T-helper 9 cell (primary cell): Measurements from ENCODE around the gene DMRTA2.

ENCODE experiments used
- DNase-seq: peaks from one replicate; pipeline ENCODE4 v3.0.0-alpha.2; 2020
- total RNA-seq, 2 donors: gene quantifications; one replicate each; lab custom pipeline; 2026; lab: John Stamatoyannopoulos, UW

The DMRTA2 gene
- total RNA-seq: 0 reads per million in 2 donors

DNA sequence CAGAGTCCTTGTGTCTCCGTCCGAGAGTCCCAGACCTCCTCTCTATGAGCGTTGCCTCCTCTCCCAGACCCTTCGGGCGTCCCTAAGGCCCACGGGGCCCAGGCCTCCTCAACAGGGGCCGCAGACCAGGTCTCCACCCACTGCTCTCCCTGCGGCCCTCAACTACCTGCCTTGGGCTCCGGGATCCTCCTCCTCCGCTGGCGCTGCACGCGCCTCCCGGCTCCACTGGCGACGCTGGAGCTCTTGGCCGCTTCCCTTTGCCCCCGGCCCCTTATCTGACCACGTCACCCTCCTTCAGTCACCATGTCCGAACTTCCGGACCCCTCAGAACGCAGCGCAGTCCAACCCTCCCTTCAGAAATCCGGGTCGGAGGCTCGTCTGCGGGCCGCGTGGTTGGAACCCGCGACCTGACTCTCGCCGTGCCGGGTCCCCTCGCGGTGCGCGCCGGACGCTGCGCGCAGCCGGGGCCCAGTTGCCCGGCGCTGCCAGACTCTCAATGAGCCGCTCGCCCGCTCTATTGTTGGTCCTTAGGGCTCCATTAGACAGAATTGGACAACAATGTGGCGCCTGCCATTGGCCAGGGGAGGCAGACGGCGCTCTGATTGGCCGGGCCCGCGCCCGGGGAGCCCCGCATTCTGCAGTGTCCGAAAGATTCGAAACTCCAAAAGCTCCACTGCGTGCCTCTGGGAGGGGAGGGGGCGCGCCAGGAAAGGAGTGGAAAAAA, at the start of gene DMRTA2:
TSS of gene DMRTA2 (minus strand) at position 498 of the 724 bp plus-strand sequence. CDS start 1,907 bp downstream, outside the sequence.
- no peak for DNase-seq

DNA sequence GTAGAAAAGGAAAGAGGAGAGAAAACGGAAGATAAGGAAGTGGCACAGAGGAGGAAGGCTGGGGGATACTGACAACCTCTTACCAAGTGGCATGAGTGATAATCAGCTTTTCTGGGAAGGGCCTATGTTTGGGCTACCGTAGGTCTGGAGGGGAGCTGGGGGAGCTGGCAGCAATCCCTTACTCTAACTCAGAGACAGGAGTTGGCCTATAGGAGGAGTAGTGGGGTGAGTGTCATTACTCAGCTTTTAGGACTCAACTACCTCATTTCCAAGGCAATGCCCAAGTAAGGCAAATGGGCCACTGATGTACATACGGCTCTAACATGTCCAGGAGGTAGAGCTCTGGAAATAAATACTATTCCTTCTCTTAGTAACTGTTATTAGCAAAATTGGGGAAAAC, 48.7 kb upstream of the DMRTA2 start:
- no peak for DNase-seq

DNA sequence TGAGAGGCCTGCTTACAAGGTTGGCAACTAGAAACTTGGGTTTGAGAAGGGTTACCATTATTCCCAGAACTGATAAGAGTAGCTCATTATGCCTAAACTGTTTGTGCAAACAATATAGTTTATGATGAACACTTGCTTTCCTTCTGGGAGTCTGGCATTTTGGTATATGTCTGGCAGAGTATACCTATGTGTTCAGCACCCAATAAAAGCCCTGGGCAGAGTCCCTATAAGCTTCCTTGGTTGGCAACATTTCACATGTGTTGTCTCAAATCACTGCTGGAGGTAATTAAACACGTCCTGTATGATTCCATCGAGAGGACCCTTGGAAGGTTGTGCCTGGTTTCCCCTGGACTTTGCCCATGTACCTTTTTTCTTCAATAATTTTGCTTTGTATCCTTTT, 39.7 kb upstream of the DMRTA2 start:
- DNase-seq: no peak

DNA sequence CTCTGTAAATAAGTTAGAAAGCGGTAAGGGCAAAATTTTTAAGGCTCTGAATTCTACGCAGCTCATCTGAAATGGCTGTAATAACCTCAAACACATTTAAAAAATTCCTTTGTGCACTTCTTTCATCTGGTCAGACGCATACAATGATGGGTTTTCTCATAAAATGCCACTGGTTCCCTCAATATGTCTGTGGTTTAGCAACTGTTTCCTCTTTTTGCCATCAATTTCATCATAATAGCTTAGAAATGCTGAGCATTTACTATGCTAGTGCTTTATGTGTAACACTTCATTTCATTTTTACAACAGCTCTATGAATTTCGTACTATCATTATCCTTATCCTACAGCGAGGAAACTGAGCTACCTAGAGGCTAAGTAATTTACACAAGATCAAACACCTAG, 35.3 kb upstream of the DMRTA2 start:
- no peak for DNase-seq

GRCh38 chr1:50454911-50455310, 31.7 kb upstream of the DMRTA2 start:
- no peak for DNase-seq

DNA sequence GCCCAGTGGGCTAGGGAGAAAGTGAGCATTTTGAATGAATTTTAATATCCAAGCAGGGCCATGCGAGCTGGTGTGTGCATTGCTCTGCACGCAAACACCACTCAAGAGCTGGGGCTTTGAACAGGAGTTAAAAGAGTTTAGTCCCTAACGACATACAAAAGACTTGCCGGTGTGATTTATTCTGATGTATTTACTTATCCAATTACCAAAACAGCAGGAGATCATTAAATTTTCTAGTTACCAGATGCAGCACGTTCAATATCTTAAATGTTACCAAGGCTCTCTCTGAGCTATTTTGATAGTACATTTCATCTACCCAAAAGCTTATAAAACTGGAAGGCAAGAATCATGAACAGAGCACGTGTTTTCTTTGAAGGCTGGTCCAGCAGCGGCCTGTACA, 30.0 kb upstream of the DMRTA2 start:
- DNase-seq: no peak

DNA sequence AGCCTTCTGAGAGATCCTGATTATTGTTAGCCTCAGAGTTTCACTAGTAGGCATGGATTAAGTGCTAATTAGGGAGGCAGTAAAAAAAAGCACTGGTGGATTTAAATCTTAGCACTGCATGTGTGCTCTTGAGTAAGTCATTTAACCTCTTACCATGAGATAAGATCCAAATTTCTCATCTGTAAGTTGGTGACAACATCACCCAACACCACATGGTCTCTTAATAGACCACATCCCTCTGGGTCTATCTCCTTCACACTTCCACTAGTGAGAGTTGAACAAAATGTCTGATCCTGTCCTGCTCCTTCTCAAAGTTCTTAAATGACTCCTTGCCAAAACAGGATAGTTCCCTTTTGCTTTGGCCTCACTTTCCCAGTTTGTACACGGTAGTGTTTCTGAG, 29.5 kb upstream of the DMRTA2 start:
- no peak for DNase-seq

DNA sequence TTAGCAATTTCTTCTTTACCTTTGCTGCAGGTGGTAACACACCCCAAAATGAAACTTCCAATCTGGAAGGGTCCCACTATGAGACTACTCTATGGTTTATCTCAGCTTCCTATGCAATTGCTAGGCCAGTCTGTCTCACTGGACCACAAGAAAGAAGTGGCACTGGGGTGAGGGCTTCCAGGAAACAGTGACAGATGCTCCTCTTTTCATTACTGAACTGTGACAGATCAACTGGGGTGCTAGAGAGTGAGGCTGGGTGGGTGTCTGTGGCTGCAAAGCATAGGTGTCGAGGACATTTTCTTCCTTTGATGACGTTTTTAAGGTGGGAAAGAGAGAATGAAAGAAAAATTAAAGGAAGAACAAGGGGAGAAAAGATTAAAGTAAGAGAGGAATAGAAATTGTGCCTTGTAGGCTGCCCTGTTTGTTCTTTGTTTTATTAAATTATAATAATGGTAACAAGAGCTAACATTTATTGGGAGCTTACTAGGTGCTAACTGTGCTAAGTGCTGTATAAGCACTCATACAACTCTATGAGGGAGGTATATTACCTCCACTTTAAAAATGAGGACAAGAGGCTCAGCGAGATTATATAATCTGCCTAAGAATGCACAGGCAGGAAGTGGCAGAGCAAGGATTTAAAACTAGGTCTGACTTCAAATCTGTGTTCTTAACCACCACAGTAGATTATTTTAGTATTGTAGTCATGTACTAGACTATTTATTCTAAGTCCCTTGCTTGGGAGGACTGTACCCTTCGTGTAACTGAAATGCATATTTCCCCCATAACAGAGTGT, 27.8 kb upstream of the DMRTA2 start:
- DNase-seq: no peak

DNA sequence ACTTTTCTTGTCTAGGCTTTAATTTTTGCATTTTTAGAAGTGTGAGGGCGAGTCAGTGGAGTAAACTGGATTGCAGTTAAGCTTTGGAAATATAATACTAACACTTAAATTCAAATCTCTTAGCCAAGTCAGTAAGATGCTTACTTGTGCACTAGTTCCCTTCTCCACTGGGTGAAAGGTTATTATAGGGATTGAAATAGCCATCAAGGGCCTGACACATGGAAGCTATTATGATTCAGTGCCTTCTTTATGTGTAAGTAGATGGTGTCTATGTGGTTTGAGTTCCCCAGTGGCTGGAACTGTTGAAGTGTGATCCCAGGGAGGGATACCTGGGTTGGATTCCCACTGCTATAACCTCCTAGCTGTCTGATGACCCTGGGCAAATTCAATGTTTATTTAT, 24.7 kb upstream of the DMRTA2 start:
- no peak for DNase-seq

- no peak for DNase-seq
These were observed 17.9 kb upstream of the DMRTA2 start for GRCh38 chr1:50441183-50441582.

- no peak for DNase-seq
These were observed 15.7 kb upstream of the DMRTA2 start for GRCh38 chr1:50438945-50439344.

GRCh38 chr1:50436489-50436888, 13.2 kb upstream of the DMRTA2 start:
- no peak for DNase-seq

DNA sequence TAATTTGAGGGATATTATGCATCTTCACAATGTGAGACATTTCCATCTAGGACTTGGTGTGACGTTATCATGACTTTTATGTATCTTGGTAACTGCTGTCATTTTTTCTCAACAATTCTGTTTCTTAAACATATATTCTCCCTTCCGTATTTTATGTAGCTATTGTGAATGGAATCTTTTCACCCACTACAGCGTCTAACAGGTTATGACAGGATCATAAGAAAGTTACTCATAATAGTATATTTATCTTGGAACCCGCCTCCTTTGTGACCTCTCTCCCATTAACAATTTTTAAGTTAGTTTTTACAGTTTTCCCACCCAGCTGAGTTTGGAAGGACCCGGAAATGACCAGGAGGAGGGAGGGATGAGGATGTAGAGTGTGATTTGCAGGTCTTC, 6.8 kb upstream of the DMRTA2 start:
- no peak for DNase-seq

GRCh38 chr1:50427818-50428779, 4.9 kb upstream of the DMRTA2 start:
- no peak for DNase-seq

DNA sequence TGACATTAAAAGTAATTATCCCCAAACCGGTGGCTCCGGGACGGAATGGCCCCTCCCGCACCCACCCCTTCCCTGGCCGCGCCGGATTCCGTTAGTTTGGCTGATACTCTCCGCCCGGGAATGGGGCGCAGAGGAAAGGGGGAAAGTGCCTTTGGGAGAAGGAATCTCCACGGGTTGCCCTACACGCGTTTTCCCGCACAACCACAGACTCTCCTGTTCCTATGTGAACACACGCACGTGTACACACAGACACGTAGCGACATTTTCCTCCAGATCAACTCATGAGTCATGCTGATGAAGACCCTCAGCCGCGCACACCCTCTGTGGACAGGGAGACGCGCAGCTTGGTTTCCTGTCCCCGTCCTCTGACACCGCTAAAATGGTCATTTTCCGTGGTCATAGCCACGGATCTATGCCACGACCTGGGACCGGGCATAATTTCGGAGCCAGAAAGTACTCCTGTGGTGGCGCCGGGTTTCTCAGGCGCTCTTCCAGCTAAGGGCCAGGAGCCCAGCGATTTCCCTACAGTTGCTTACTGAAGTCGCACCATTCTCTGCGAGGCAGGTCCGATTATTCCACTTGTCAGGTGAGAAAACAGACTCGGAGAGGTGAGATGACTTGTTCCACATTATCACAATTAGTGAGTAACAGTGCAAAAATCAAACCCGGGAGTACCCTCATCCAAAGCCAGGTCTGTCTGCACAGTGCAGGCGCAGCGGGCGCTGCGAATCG, 4.0 kb upstream of the DMRTA2 start:
- DNase-seq: no peak

- no peak for DNase-seq
These were observed 3.5 kb upstream of the DMRTA2 start for GRCh38 chr1:50426702-50427085.

- no peak for DNase-seq
These were observed 3.0 kb upstream of the DMRTA2 start for GRCh38 chr1:50426108-50426700.

DNA sequence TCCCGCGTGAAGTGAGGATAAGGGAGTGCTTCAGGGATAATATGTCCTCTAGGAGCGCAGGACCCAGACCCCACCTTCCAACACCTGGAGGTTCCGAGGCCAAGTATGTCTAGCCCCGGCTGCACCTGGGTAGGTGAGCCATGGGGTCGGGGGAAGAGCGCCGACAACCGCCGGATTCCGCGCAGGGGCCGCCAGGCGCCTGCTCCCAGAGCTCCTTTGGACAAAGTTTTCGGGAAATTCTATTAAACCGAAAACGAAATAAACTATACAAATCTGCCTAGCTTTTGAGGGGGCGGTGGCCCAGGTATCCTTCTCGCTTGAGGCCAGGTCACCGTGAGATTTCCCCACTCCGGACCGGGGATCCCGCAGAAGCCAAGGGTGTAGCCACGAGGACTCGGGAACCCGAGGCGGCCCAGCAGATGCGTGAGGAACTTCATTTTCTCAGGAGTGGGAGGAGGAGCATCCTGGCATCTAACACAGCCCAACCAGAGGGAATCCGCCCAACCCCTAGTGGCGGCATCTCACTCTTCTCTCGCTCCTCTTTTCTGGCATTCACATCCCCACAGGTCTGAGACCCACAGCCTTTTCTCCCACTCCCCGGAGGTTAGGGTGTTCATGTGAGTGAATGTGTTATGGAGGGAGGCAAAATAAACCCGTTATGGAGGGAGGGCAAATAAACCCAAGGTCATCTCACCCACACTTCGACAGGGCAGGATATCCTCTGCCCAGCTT, 2.3 kb upstream of the DMRTA2 start:
- DNase-seq: no peak

DNA sequence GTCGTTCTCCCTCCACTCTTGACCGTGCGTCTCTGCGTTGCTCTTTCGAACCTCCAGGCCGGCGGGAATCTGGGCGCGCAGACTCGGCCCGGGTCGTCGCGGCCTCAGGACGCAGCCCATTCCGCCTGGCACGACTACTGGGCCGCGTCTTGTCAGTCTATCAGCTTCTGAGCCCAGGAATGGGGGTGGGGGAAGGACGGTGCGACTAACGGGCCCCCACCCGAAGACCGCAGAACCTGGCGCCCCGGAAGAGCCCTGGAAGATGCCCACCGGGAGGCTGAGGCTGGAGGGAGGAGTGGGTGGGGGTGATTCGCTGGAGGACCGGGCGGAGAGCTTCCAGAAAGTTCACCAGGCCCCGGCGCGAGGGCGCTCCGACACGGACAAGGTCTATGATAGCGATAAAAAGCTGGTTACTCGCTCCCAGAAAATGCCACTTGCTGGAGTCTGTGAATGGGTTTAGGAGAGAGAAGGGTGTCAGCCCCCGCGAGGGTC, 1.7 kb upstream of the DMRTA2 start:
- no peak for DNase-seq

GRCh38 chr1:50424045-50424883, 1.0 kb upstream of the DMRTA2 start:
- no peak for DNase-seq
